Type B pancreatic cell (in vitro differentiated cells): ENCODE data around the gene ZDHHC22. TPM values are rescaled to one million over a fixed set of nuclear protein-coding genes. Genes with fewer than 3 reads are reported as not detected.
A peak's percentile ranks its signal among the peaks of the same experiment; 100 is the strongest.

Source experiments
- DNase-seq: peaks from one replicate; pipeline ENCODE4 v3.0.0; 2021; ENCODE audit warnings: mixed read lengths; ENCODE audit not compliant: unreplicated experiment; ENCODE audit errors: extremely low spot score
- H3K27ac Mint-ChIP-seq: 2 replicates; pipeline ENCODE4 v1.8.0; 2021; ENCODE audit warnings: mild to moderate bottlenecking, mixed read lengths
- H3K27me3 Mint-ChIP-seq: 2 replicates; pipeline ENCODE4 v1.8.0; 2021; ENCODE audit warnings: mixed read lengths
- H3K36me3 Mint-ChIP-seq: 2 replicates; pipeline ENCODE4 v1.8.0; 2021; ENCODE audit warnings: mixed read lengths
- H3K4me1 Mint-ChIP-seq: one replicate; pipeline ENCODE4 v1.8.0; 2021; ENCODE audit warnings: mixed read lengths; ENCODE audit not compliant: unreplicated experiment
- H3K4me3 Mint-ChIP-seq: 2 replicates; pipeline ENCODE4 v1.8.0; 2021; ENCODE audit warnings: mild to moderate bottlenecking, mixed read lengths
- H3K9me3 Mint-ChIP-seq: 2 replicates; pipeline ENCODE4 v1.8.0; 2021; ENCODE audit warnings: mixed read lengths
- CTCF ChIP-seq: fragments of 200-600 bp; sonication (generic); conservative IDR thresholded peaks from 2 replicates; pipeline ENCODE4 v1.5.0; 2021; ENCODE audit warnings: antibody characterized with exemption, mild to moderate bottlenecking
- total RNA-seq: library from RNA; stranded (reverse); gene quantifications from 2 replicates; pipeline ENCODE4 v1.2.1, GENCODE V29; 2021; ENCODE audit warnings: low replicate concordance

ZDHHC22 gene
- total RNA-seq, 1 donor from 2014 or later: 0.24 TPM

- DNase-seq: peak; percentile 99
- Mint-ChIP-seq H3K27me3 (no peaks in the 10 kb centered on the region), H3K4me3 (peak within 1 kb of the TSS; percentile 90), H3K36me3 (no peaks in the 10 kb centered on the region), H3K4me1 (peaks cover 38% of the 10 kb centered on the region), H3K9me3 (no peaks in the 10 kb centered on the region), H3K27ac (peak within 1 kb of the TSS; percentile 97)
- peak; percentile 24 for TF ChIP-seq CTCF
These were observed 43.7 kb downstream of the ZDHHC22 start, which contains the start of gene CIPC for GRCh38 chr14:77097700-77098528. Gene CIPC, plus strand, starts transcription at chr14:77098258. Its CDS starts 7,451 bp downstream, at chr14:77105709.

- no peak for TF ChIP-seq CTCF
- DNase-seq: no peak
- H3K4me3 Mint-ChIP-seq: peak overlapping the region; percentile 90
- no peaks in the 10 kb centered on the region for H3K27me3 Mint-ChIP-seq
- peaks cover 38% of the 10 kb centered on the region for H3K4me1 Mint-ChIP-seq
- no peaks in the 10 kb centered on the region for H3K9me3 Mint-ChIP-seq
- H3K27ac Mint-ChIP-seq: peak overlapping the region; percentile 97
- H3K36me3 Mint-ChIP-seq: no peaks in the 10 kb centered on the region
These were observed 44.4 kb downstream of the ZDHHC22 start for GRCh38 chr14:77097006-77097699.

GRCh38 chr14:77094672-77095284 is 46.8 kb downstream of the ZDHHC22 start:
- Mint-ChIP-seq H3K4me1 (peaks cover 29% of the 10 kb centered on the region), H3K9me3 (peaks cover 8% of the 10 kb centered on the region), H3K27me3 (no peaks in the 10 kb centered on the region), H3K4me3 (peak overlapping the region; percentile 82), H3K36me3 (peaks cover 3% of the 10 kb centered on the region), H3K27ac (peak overlapping the region; percentile 93)
- peak; percentile 81 for DNase-seq
- peak; percentile 95 for TF ChIP-seq CTCF

GRCh38 chr14:77092676-77093075 is 48.9 kb downstream of the ZDHHC22 start:
- H3K4me1 Mint-ChIP-seq: peaks cover 24% of the 10 kb centered on the region
- H3K36me3 Mint-ChIP-seq: peaks cover 4% of the 10 kb centered on the region
- no peak for DNase-seq
- H3K4me3 Mint-ChIP-seq: no peak overlapping the region
- H3K27ac Mint-ChIP-seq: peak overlapping the region; percentile 80
- no peaks in the 10 kb centered on the region for H3K27me3 Mint-ChIP-seq
- peaks cover 8% of the 10 kb centered on the region for H3K9me3 Mint-ChIP-seq
- TF ChIP-seq CTCF: no peak

GRCh38 chr14:77091518-77091917 is 50.1 kb downstream of the ZDHHC22 start:
- Mint-ChIP-seq H3K27ac (no peak overlapping the region), H3K9me3 (peaks cover 8% of the 10 kb centered on the region), H3K4me3 (no peak overlapping the region), H3K36me3 (peaks cover 4% of the 10 kb centered on the region), H3K27me3 (no peaks in the 10 kb centered on the region), H3K4me1 (peaks cover 21% of the 10 kb centered on the region)
- TF ChIP-seq CTCF: no peak
- no peak for DNase-seq
